GM23338 (cell line): ENCODE results near the gene CD226. TPM values are rescaled to one million over a fixed set of nuclear protein-coding genes. Genes with fewer than 3 reads are reported as not detected.

ENCODE experiments used
- ATAC-seq: fragments of 200-7000 bp; cut with Tn5 transposase; 3 replicates; pipeline ENCODE4 v1.9.1; 2020
- DNase-seq: peaks from one replicate; pipeline ENCODE4 v3.0.0-alpha.2; 2015; ENCODE audit warnings: low spot score
- H2AFZ ChIP-seq: fragments of 200-600 bp; sonication (generic); 2 replicates; pipeline ENCODE4 v1.8.0; 2016; ENCODE audit warnings: antibody characterized with exemption, mild to moderate bottlenecking, moderate library complexity
- H3F3A ChIP-seq: fragments of 200-600 bp; sonication (generic); replicated peaks from 2 replicates; pipeline ENCODE4 v1.8.0; 2017; ENCODE audit warnings: antibody characterized with exemption, mixed run types, low read depth
- H3K27ac ChIP-seq: fragments of 200-600 bp; sonication (generic); 2 replicates; pipeline ENCODE4 v1.6.1; 2016; ENCODE audit warnings: low read depth
- H3K27me3 ChIP-seq: fragments of 200-600 bp; sonication (generic); 2 replicates; pipeline ENCODE4 v1.8.0; 2016; ENCODE audit warnings: mild to moderate bottlenecking, mixed run types, moderate library complexity; ENCODE audit not compliant: insufficient read depth
- H3K36me3 ChIP-seq: fragments of 200-600 bp; sonication (generic); 2 replicates; pipeline ENCODE4 v1.8.0; 2016; ENCODE audit warnings: mild to moderate bottlenecking; ENCODE audit not compliant: insufficient read depth
- H3K4me1 ChIP-seq: fragments of 200-600 bp; sonication (generic); 2 replicates; pipeline ENCODE4 v1.8.0; 2016; ENCODE audit warnings: mild to moderate bottlenecking, moderate library complexity; ENCODE audit not compliant: insufficient read depth
- H3K4me2 ChIP-seq: fragments of 200-600 bp; sonication (generic); 2 replicates; pipeline ENCODE4 v1.7.1; 2017; ENCODE audit warnings: mixed run types
- H3K4me3 ChIP-seq: fragments of 200-600 bp; sonication (generic); 2 replicates; pipeline ENCODE4 v1.6.1; 2016; ENCODE audit warnings: mixed run types
- H3K79me2 ChIP-seq: fragments of 200-600 bp; sonication (generic); replicated peaks from 2 replicates; pipeline ENCODE4 v1.8.0; 2017; ENCODE audit warnings: mild to moderate bottlenecking; ENCODE audit not compliant: insufficient read depth
- H3K9me2 ChIP-seq: fragments of 200-600 bp; sonication (generic); 2 replicates; pipeline ENCODE4 v1.8.0; 2017; ENCODE audit not compliant: insufficient read depth
- H4K20me1 ChIP-seq: fragments of 200-600 bp; sonication (generic); replicated peaks from 2 replicates; pipeline ENCODE4 v1.8.0; 2017; ENCODE audit warnings: mild to moderate bottlenecking; ENCODE audit not compliant: insufficient read depth
- H3K27ac Mint-ChIP-seq: 2 replicates; pipeline ENCODE4 v1.8.0; 2020; ENCODE audit warnings: inconsistent platforms, mild to moderate bottlenecking, moderate library complexity, mixed read lengths
- H3K27me3 Mint-ChIP-seq: 3 replicates; pipeline ENCODE4 v1.8.0; 2022; ENCODE audit warnings: low read depth, mild to moderate bottlenecking, moderate library complexity, mixed read lengths, inconsistent platforms; ENCODE audit not compliant: insufficient read depth, poor library complexity
- H3K36me3 Mint-ChIP-seq: 3 replicates; pipeline ENCODE4 v1.8.0; 2021; ENCODE audit warnings: low read depth, mild to moderate bottlenecking, inconsistent platforms, moderate library complexity, mixed read lengths
- H3K4me1 Mint-ChIP-seq: 3 replicates; pipeline ENCODE4 v1.8.0; 2020; ENCODE audit warnings: mild to moderate bottlenecking, inconsistent platforms, mixed read lengths
- H3K4me3 Mint-ChIP-seq: 3 replicates; pipeline ENCODE4 v1.8.0; 2021; ENCODE audit warnings: moderate library complexity, mild to moderate bottlenecking, inconsistent platforms, mixed read lengths
- H3K9me3 Mint-ChIP-seq: 3 replicates; pipeline ENCODE4 v1.8.0; 2020; ENCODE audit warnings: moderate library complexity, mild to moderate bottlenecking, inconsistent platforms, mixed read lengths
- CREB1 ChIP-seq: fragments of 250-450 bp; sonication (Bioruptor Pico); IDR thresholded peaks from 2 replicates; pipeline ENCODE4 v1.5.0; 2020; ENCODE audit warnings: low read depth, mild to moderate bottlenecking, moderate library complexity
- EZH2 ChIP-seq: fragments of 200-600 bp; sonication (generic); IDR thresholded peaks from one replicate; pipeline ENCODE4 v1.8.0; 2017; ENCODE audit warnings: antibody characterized with exemption, mild to moderate bottlenecking, low read depth; ENCODE audit not compliant: unreplicated experiment
- EZH2phosphoT487 ChIP-seq: fragments of 200-600 bp; sonication (generic); IDR thresholded peaks from one replicate; pipeline ENCODE4 v1.8.1; 2018; ENCODE audit warnings: antibody characterized with exemption; ENCODE audit not compliant: unreplicated experiment
- JUNB ChIP-seq: IDR thresholded peaks from one replicate; pipeline ENCODE4 v1.6.1; 2016; ENCODE audit warnings: antibody characterized with exemption; ENCODE audit not compliant: unreplicated experiment
- NANOG ChIP-seq: IDR thresholded peaks from 2 replicates; pipeline ENCODE4 v1.6.1; 2016; ENCODE audit warnings: antibody characterized with exemption, borderline replicate concordance
- POLR2AphosphoS5 ChIP-seq: IDR thresholded peaks from 2 replicates; pipeline ENCODE4 v1.6.1; 2016; ENCODE audit warnings: antibody characterized with exemption, low read depth
- STAT1 ChIP-seq: IDR thresholded peaks from one replicate; pipeline ENCODE4 v1.6.1; 2016; ENCODE audit warnings: antibody characterized with exemption; ENCODE audit not compliant: unreplicated experiment
- ZNF114 ChIP-seq: fragments of 250-450 bp; sonication (Bioruptor Pico); IDR thresholded peaks from 2 replicates; pipeline ENCODE4 v1.5.0; 2020; ENCODE audit warnings: mild to moderate bottlenecking, moderate library complexity
- ZNF331 ChIP-seq: fragments of 250-450 bp; sonication (Bioruptor Pico); IDR thresholded peaks from 2 replicates; pipeline ENCODE4 v1.5.0; 2020; ENCODE audit warnings: low read depth, mild to moderate bottlenecking, moderate library complexity
- polyA plus RNA-seq: library from polyadenylated mRNA; unstranded; fragments of >200 nt; fragmentation: Nextera tagmentation; extraction: Ambion mirVana; gene quantifications from 2 replicates; pipeline ENCODE4 v1.2.1, GENCODE V29; 2016
- total RNA-seq: library from RNA; depleted of rRNA; stranded (reverse); fragments of >200 nt; shearing (Covaris generic); gene quantifications from 2 replicates; pipeline ENCODE4 v1.2.3, GENCODE V29; 2014
- TF ChIP-seq, protein P1 (sequence below), 2 experiments: fragments of 200-600 bp in 1 of 2; sonication (generic) in 1 of 2; conservative IDR thresholded peaks; 2 replicates each; pipeline versions ENCODE4 v1.5.1 to v1.6.1; 2016 to 2017; ENCODE audit warnings: antibody characterized with exemption in 2 of 2, low read depth in 2 of 2, mild to moderate bottlenecking in 2 of 2, moderate library complexity in 1 of 2
- TF ChIP-seq, protein P2 (sequence below): IDR thresholded peaks from 2 replicates; pipeline ENCODE4 v1.6.1; 2016; ENCODE audit warnings: antibody characterized with exemption

Gene CD226
- total and polyA plus RNA-seq, 2 experiments from 2014 or later: not detected

DNA sequence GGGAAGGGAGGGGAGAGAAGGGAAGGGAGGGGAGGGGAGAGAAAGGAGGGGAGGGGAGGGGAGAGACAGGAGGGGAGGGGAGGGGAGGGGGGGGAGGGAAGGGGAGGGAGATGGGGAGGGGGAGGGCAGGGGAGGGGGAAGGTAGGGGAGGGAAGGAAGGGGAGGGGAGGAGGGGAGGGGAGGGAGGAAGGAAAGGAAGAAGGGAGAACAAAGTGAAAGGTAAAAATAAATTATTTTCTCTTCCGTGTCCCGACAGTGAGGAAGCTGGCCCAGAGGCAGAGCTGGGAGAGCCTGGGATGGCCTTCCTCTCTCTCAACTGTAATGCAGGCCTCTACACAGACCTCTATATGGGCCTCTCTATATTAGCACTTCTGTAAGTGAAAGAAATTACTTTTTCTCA, 53.2 kb downstream of the CD226 start:
- no peak overlapping the region for H3K4me3 Mint-ChIP-seq

DNA sequence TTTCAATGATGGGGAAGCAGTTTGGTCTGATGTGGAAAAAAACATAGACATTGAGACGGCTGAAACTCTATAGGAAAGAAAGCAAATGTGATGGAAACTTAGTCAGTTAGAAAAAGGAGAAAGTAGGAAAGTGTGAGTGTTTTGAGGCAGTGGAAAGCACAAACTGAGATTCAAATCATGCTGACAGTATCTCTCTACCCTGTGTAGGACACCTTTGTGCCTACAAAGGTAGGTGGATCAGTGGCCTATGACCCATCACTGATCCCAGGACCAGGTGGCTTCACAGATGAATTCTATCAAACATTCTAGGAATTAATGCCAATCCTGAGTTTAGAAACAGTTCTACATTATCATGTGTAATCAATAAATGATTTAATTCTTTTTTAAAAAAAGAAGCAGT, 57.1 kb downstream of the CD226 start:
- Histone ChIP-seq H3K4me2 (no peak overlapping the region), H3K27me3 (no peaks in the 10 kb centered on the region), H3K4me1 (no peaks in the 10 kb centered on the region), H3F3A (no peaks in the 10 kb centered on the region), H2AFZ (no peak overlapping the region), H3K79me2 (no peaks in the 10 kb centered on the region), H3K27ac (no peak overlapping the region), H4K20me1 (no peaks in the 10 kb centered on the region), H3K4me3 (no peak overlapping the region), H3K36me3 (no peaks in the 10 kb centered on the region), H3K9me2 (no peaks in the 10 kb centered on the region)
- ATAC-seq: no peak
- H3K4me1 Mint-ChIP-seq: peaks cover 6% of the 10 kb centered on the region
- H3K27ac Mint-ChIP-seq: no peak overlapping the region
- peaks cover 2% of the 10 kb centered on the region; the same call in 2 of the 3 replicates for H3K36me3 Mint-ChIP-seq
- H3K9me3 Mint-ChIP-seq: peaks cover 5% of the 10 kb centered on the region; the same call in 2 of the 3 replicates
- H3K27me3 Mint-ChIP-seq: peaks cover 4% of the 10 kb centered on the region
- DNase-seq: no peak
- no peak overlapping the region for H3K4me3 Mint-ChIP-seq
- TF ChIP-seq NANOG (no peak), POLR2AphosphoS5 (no peak), EZH2 (no peak), CREB1 (no peak), ZNF114 (CRISPR knock-in tag) (no peak), STAT1 (no peak), ZNF331 (CRISPR knock-in tag) (no peak), JUNB (no peak)

More for the DNA sequence above, 53.2 kb downstream of the CD226 start:
- no peak overlapping the region for H3K27ac ChIP-seq
- H3K36me3 ChIP-seq: no peaks in the 10 kb centered on the region
- H3K79me2 ChIP-seq: no peaks in the 10 kb centered on the region
- no peak overlapping the region for H3K4me2 ChIP-seq
- peaks cover 14% of the 10 kb centered on the region for H3K4me1 Mint-ChIP-seq
- H2AFZ ChIP-seq: no peak overlapping the region
- no peaks in the 10 kb centered on the region for H4K20me1 ChIP-seq
- peaks cover 2% of the 10 kb centered on the region; the same call in 2 of the 3 replicates for H3K36me3 Mint-ChIP-seq
- no peak overlapping the region for H3K4me3 ChIP-seq
- TF ChIP-seq EZH2 (no peak), CREB1 (no peak), EZH2phosphoT487 (no peak), STAT1 (no peak), ZNF331 (CRISPR knock-in tag) (no peak), POLR2AphosphoS5 (no peak), JUNB (no peak), ZNF114 (CRISPR knock-in tag) (no peak)
- TF ChIP-seq, protein P1, sequence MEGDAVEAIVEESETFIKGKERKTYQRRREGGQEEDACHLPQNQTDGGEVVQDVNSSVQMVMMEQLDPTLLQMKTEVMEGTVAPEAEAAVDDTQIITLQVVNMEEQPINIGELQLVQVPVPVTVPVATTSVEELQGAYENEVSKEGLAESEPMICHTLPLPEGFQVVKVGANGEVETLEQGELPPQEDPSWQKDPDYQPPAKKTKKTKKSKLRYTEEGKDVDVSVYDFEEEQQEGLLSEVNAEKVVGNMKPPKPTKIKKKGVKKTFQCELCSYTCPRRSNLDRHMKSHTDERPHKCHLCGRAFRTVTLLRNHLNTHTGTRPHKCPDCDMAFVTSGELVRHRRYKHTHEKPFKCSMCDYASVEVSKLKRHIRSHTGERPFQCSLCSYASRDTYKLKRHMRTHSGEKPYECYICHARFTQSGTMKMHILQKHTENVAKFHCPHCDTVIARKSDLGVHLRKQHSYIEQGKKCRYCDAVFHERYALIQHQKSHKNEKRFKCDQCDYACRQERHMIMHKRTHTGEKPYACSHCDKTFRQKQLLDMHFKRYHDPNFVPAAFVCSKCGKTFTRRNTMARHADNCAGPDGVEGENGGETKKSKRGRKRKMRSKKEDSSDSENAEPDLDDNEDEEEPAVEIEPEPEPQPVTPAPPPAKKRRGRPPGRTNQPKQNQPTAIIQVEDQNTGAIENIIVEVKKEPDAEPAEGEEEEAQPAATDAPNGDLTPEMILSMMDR (conservative IDR thresholded peaks at IDR 0.05; ENCODE audit: low read depth in 2 of 2): no peak
- TF ChIP-seq, protein P2, sequence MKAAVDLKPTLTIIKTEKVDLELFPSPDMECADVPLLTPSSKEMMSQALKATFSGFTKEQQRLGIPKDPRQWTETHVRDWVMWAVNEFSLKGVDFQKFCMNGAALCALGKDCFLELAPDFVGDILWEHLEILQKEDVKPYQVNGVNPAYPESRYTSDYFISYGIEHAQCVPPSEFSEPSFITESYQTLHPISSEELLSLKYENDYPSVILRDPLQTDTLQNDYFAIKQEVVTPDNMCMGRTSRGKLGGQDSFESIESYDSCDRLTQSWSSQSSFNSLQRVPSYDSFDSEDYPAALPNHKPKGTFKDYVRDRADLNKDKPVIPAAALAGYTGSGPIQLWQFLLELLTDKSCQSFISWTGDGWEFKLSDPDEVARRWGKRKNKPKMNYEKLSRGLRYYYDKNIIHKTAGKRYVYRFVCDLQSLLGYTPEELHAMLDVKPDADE: no peak
- no peaks in the 10 kb centered on the region for H3F3A ChIP-seq
- no peaks in the 10 kb centered on the region for H3K27me3 Mint-ChIP-seq
- H3K4me1 ChIP-seq: no peaks in the 10 kb centered on the region
- no peaks in the 10 kb centered on the region for H3K9me2 ChIP-seq
- no peak overlapping the region for H3K27ac Mint-ChIP-seq
- no peaks in the 10 kb centered on the region for H3K27me3 ChIP-seq
- DNase-seq (no peak), ATAC-seq (no peak)
- peaks cover 5% of the 10 kb centered on the region; the same call in 2 of the 3 replicates for H3K9me3 Mint-ChIP-seq
